ENCODE results near the gene PIP5K1C.

Gene PIP5K1C

DNA sequence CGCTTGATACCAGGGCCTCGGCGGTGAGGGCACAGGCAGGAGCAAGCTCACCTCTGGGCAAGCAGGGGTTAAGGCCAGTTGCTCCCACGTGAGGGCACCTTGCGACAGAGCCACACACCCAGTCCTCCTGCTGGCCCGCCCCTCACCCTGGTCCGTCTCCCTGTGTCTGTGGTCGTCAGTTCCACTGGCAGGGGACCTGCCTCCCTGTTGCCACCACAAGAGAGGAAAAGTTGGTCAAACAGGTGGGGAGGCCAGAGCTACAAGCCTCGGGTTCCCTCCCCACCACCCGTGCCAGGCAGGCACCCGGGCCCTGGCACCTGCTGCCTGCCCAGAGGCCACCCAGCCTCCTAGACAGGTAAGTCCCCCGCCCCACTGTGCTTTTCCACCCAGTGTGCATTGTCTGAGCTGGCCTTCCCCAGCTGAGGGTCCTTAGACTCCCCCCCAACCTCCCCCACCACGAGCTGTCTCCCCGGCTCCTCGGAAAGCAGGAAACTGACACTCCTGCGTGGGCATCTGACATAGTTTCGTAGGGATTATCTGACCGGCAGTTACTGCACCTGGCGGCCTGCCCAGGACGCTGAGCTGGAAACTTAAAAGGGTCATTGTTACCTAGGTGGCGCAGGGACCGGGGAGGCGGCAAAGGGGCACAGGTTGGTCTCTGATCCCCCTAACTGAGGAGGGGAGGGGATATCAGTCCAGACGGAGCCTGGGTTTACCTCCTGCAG, 8.1 kb upstream of the PIP5K1C start, which contains the start of gene TJP3:
Gene TJP3, plus strand, starts transcription at position 178 of the 725 bp plus-strand sequence. CDS start 20,049 bp downstream, outside the sequence.
- no peaks in the 10 kb centered on the region for H3K36me3 Mint-ChIP-seq (ENCODE audit: low read depth)
- no peaks in the 10 kb centered on the region for H3K9me3 Mint-ChIP-seq
- H3K4me3 Mint-ChIP-seq: peak within 1 kb of the TSS in 1 of 3 experiments; percentile 40
- no peak within 1 kb of the TSS for H3K27ac Mint-ChIP-seq
- TF ChIP-seq, protein P1, sequence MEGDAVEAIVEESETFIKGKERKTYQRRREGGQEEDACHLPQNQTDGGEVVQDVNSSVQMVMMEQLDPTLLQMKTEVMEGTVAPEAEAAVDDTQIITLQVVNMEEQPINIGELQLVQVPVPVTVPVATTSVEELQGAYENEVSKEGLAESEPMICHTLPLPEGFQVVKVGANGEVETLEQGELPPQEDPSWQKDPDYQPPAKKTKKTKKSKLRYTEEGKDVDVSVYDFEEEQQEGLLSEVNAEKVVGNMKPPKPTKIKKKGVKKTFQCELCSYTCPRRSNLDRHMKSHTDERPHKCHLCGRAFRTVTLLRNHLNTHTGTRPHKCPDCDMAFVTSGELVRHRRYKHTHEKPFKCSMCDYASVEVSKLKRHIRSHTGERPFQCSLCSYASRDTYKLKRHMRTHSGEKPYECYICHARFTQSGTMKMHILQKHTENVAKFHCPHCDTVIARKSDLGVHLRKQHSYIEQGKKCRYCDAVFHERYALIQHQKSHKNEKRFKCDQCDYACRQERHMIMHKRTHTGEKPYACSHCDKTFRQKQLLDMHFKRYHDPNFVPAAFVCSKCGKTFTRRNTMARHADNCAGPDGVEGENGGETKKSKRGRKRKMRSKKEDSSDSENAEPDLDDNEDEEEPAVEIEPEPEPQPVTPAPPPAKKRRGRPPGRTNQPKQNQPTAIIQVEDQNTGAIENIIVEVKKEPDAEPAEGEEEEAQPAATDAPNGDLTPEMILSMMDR (IDR thresholded peaks at IDR 0.05; ENCODE audit: unreplicated experiment in 3 of 3): no peak
- H3K27me3 Mint-ChIP-seq (ENCODE audit: low read depth): peaks cover 24% of the 10 kb centered on the region
- peaks cover 6% of the 10 kb centered on the region for H3K4me1 Mint-ChIP-seq

DNA sequence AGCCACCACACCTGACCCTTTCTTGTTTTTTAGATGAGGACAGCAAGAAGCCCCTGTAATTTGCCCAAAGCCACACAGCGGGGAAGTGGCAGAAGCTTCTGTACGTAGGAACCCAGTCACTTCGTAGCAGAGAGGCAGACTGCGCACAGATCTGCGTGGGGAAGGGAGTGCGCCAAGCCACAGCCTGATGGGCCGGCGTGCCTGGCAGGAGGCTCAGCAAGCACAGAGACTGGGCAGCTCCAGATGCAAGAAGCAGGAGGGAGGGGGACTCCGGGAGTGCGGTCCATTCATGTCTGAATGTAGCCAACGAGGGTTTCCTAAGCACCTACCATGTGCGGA, 7.6 kb upstream of the PIP5K1C start:
- Mint-ChIP-seq H3K4me3 (no peak overlapping the region), H3K4me1 (peaks cover under 1% of the 10 kb centered on the region), H3K27me3 (ENCODE audit: low read depth) (peaks cover 19% of the 10 kb centered on the region), H3K9me3 (no peaks in the 10 kb centered on the region), H3K36me3 (ENCODE audit: low read depth) (no peaks in the 10 kb centered on the region), H3K27ac (no peak overlapping the region)
- TF ChIP-seq, protein P1 (IDR thresholded peaks at IDR 0.05; ENCODE audit: unreplicated experiment in 3 of 3): no peak

DNA sequence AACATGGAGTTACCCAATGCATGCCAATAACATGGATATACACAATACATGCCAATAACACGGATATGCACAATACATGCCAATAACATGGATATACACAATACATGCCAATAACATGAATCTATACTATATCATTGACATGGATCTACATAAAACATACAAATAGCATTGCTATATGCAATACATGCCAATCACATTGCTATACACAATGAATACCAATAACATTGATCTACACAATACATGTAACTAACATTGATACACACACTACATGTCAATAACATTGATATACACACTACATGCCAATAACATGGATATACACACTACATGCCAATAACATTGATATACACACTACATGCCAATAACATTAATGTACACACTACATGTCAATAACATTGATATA, 932 bp upstream of the PIP5K1C start:
- Mint-ChIP-seq H3K9me3 (no peaks in the 10 kb centered on the region), H3K36me3 (ENCODE audit: low read depth) (no peaks in the 10 kb centered on the region), H3K27ac (no peak overlapping the region), H3K4me3 (peak overlapping the region; percentile 65 to 82 (median 82)), H3K27me3 (ENCODE audit: low read depth) (peaks cover 9% of the 10 kb centered on the region), H3K4me1 (peaks cover 6% of the 10 kb centered on the region)
- TF ChIP-seq, protein P1 (IDR thresholded peaks at IDR 0.05; ENCODE audit: unreplicated experiment in 3 of 3): no peak

DNA sequence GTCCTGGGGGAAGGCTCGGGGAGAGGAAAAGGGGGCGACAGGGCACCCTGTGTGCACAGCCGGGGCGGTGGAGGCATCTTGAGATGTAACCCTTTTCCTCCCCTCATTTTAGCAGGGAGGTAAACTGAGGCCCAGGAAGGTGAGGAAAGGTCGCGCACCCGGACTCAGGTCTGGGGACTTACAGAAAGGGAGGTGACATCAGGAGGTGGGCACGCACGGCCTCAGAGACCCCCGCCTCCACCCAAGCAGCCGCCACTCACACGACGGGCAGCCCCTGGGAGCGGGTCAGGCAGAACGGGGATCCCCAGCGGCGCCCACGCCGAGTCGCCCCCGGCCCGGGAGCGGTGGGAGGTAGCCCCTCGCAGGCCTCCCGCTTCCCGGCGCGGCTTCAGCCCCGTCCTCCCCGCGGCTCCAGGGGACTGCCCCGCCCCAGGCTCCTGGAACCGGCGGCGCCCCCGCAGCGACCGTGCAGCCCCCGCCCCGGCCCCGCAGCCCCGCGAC, 477 bp downstream of the PIP5K1C start:
- Mint-ChIP-seq H3K9me3 (no peaks in the 10 kb centered on the region), H3K27ac (peak overlapping the region in 2 of 3 experiments; percentile 49 to 70), H3K36me3 (ENCODE audit: low read depth) (no peaks in the 10 kb centered on the region), H3K4me1 (peaks cover 6% of the 10 kb centered on the region), H3K27me3 (ENCODE audit: low read depth) (no peaks in the 10 kb centered on the region), H3K4me3 (peak overlapping the region; percentile 90 to 96 (median 93))
- TF ChIP-seq, protein P1 (IDR thresholded peaks at IDR 0.05; ENCODE audit: unreplicated experiment in 3 of 3): no peak

DNA sequence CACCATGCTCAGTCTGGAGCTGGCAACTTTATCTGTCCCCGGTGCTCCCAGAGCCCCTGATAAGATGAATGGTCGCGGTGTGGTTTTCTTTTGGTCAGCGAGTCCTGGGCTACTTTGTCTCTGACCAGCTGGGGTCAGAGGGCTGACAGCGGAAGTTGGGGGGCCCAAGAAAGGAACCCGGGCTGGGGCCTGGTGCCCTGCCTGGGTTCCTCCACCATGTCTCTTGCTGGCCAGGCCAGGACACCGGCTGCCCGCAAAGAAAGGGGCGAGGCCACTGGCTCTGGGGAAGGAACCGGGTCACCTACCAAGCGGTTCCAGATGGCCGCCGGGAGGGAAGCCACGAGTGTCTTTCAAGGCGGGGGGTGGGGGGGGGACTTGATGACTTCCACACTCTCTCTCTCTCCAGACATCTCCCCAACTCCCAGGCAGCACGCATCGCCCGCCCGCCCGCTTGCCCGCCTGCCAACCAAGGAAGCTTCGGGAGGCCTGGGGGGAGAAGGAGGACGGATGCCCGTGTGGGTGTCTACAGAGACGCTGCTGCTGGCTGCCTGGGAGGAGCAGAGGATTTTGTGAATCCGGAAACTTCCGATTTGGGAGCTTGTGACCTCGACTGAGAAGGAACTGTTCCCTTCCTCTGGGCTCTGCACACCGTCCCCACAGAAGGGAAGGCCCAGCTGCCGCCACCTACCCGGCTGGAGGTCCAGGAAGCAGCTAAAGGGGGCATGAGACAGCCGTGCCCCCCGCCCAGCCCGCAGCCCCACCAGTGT, 1.1 kb downstream of the PIP5K1C start:
- TF ChIP-seq, protein P1 (IDR thresholded peaks at IDR 0.05; ENCODE audit: unreplicated experiment in 3 of 3): no peak
- Mint-ChIP-seq H3K4me3 (peak overlapping the region; percentile 90 to 96 (median 93)), H3K27me3 (ENCODE audit: low read depth) (no peaks in the 10 kb centered on the region), H3K9me3 (no peaks in the 10 kb centered on the region), H3K27ac (peak overlapping the region; percentile 42 to 70 (median 49)), H3K36me3 (ENCODE audit: low read depth) (no peaks in the 10 kb centered on the region), H3K4me1 (peaks cover 6% of the 10 kb centered on the region)
